ENCODE results near the gene FAM111A.

The FAM111A gene

DNA sequence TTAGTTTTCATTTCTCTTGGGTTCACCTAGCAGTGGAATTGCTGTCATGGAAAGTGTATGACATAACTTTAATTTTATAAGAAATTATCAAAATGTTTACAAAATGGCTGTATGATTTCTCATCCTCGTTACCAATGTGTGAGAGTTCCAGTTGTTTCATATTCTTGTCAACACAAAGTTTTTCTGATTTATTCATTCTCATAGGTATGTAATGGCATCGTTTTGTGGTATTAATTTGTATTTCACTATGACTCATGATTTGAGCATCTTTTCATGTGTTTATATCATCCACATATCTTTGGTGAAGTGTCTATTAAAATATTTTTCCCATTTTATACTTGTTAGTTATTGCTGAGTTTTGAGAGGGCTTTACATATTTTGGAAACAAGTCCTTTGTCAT is 30.2 kb upstream of the FAM111A start:
- peaks cover 42% of the 10 kb centered on the region for H3K9me3 ChIP-seq (ENCODE audit: insufficient read depth, low read length, severe bottlenecking)
- no peak overlapping the region for H3K4me3 ChIP-seq (ENCODE audit: low read depth in 1 of 2, low read length in 2 of 2)
- peaks cover 94% of the 10 kb centered on the region for H3K36me3 ChIP-seq (ENCODE audit: insufficient read depth, low read length)
- H3K4me1 ChIP-seq (ENCODE audit: insufficient read depth, low read length), result peaks cover 48% of the 10 kb centered on the region
- peak overlapping the region; percentile 10; the same call in 1 of the 2 replicates for H3K4me2 ChIP-seq (ENCODE audit: insufficient read depth, low read length)
- H3K79me2 ChIP-seq (ENCODE audit: insufficient read depth, low read length), result peaks cover 79% of the 10 kb centered on the region
- no peak overlapping the region for H3K9ac ChIP-seq (ENCODE audit: low read depth, low read length)
- TF ChIP-seq EZH2 (IDR thresholded peaks at IDR 0.05; ENCODE audit: borderline replicate concordance, low read depth, low read length, severe bottlenecking), result no peak
- TF ChIP-seq, protein P1, sequence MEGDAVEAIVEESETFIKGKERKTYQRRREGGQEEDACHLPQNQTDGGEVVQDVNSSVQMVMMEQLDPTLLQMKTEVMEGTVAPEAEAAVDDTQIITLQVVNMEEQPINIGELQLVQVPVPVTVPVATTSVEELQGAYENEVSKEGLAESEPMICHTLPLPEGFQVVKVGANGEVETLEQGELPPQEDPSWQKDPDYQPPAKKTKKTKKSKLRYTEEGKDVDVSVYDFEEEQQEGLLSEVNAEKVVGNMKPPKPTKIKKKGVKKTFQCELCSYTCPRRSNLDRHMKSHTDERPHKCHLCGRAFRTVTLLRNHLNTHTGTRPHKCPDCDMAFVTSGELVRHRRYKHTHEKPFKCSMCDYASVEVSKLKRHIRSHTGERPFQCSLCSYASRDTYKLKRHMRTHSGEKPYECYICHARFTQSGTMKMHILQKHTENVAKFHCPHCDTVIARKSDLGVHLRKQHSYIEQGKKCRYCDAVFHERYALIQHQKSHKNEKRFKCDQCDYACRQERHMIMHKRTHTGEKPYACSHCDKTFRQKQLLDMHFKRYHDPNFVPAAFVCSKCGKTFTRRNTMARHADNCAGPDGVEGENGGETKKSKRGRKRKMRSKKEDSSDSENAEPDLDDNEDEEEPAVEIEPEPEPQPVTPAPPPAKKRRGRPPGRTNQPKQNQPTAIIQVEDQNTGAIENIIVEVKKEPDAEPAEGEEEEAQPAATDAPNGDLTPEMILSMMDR (IDR thresholded peaks at IDR 0.05; ENCODE audit: borderline replicate concordance, extremely low read depth, low read length, poor library complexity, severe bottlenecking), result no peak
- H4K20me1 ChIP-seq (ENCODE audit: insufficient read depth, low read length), result no peaks in the 10 kb centered on the region
- H3K27me3 ChIP-seq (ENCODE audit: insufficient read depth, low read length, poor library complexity), result no peaks in the 10 kb centered on the region
- no peak for ATAC-seq (ENCODE audit: insufficient read depth, low read depth)
- DNase-seq, result no peak
- H3K27ac ChIP-seq (ENCODE audit: low read length), result no peak overlapping the region
- H2AFZ ChIP-seq (ENCODE audit: low read depth, low read length), result no peak overlapping the region

DNA sequence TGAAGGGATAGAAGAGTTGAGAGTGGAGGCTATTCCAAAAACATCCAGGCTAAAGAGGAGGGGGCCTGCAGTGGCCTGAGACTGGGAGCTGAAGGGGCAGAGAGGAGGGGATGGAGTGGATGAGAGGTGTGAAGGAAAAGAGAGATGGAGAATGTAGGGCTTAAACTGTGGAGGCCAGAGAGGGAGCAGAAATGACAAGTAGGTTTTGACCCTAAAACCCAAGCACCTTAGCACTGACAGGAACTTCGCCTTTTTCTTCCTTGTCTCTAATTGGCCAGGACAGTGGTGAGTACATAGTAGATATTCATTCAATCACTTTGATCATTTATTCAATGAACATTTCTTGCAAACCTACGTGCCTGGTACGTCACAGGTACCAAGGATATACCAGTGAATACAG is 28.3 kb upstream of the FAM111A start:
- H4K20me1 ChIP-seq (ENCODE audit: insufficient read depth, low read length), result no peaks in the 10 kb centered on the region
- no peaks in the 10 kb centered on the region for H3K27me3 ChIP-seq (ENCODE audit: insufficient read depth, low read length, poor library complexity)
- H3K79me2 ChIP-seq (ENCODE audit: insufficient read depth, low read length), result peaks cover 71% of the 10 kb centered on the region
- DNase-seq, result no peak
- H3K4me3 ChIP-seq (ENCODE audit: low read depth in 1 of 2, low read length in 2 of 2), result no peak overlapping the region
- H3K9me3 ChIP-seq (ENCODE audit: insufficient read depth, low read length, severe bottlenecking), result peaks cover 59% of the 10 kb centered on the region
- peaks cover 29% of the 10 kb centered on the region for H3K4me1 ChIP-seq (ENCODE audit: insufficient read depth, low read length)
- H3K36me3 ChIP-seq (ENCODE audit: insufficient read depth, low read length), result peaks cover 96% of the 10 kb centered on the region
- no peak overlapping the region for H2AFZ ChIP-seq (ENCODE audit: low read depth, low read length)
- TF ChIP-seq EZH2 (IDR thresholded peaks at IDR 0.05; ENCODE audit: borderline replicate concordance, low read depth, low read length, severe bottlenecking), result no peak
- TF ChIP-seq, protein P1 (IDR thresholded peaks at IDR 0.05; ENCODE audit: borderline replicate concordance, extremely low read depth, low read length, poor library complexity, severe bottlenecking), result no peak
- ATAC-seq (ENCODE audit: insufficient read depth, low read depth), result no peak
- no peak overlapping the region for H3K4me2 ChIP-seq (ENCODE audit: insufficient read depth, low read length)
- no peak overlapping the region for H3K27ac ChIP-seq (ENCODE audit: low read length)
- H3K9ac ChIP-seq (ENCODE audit: low read depth, low read length), result no peak overlapping the region

DNA sequence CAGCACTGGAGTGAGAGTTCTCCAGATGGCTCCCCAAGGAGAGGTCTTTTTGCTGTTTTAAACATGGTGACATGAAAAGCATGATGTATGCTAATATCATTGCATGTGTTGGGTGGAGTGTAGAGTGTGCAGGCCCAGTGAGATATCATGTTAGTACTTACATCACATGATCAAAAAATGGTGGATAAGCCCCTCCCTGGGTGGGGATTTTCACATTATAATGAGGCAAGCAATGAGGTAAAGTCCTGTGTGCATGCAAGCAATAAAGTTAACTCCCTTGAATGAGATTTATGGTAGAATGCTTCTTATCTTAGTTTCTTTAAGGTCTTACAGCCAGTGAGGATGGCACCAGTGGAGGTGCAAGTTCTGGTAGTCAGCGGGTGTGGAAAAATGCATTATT is 27.1 kb upstream of the FAM111A start:
- no peak overlapping the region for H3K27ac ChIP-seq (ENCODE audit: low read length)
- no peak overlapping the region for H3K9ac ChIP-seq (ENCODE audit: low read depth, low read length)
- DNase-seq (no peak), ATAC-seq (ENCODE audit: insufficient read depth, low read depth) (no peak)
- H3K4me3 ChIP-seq (ENCODE audit: low read depth in 1 of 2, low read length in 2 of 2), result no peak overlapping the region
- TF ChIP-seq EZH2 (IDR thresholded peaks at IDR 0.05; ENCODE audit: borderline replicate concordance, low read depth, low read length, severe bottlenecking), result no peak
- TF ChIP-seq, protein P1 (IDR thresholded peaks at IDR 0.05; ENCODE audit: borderline replicate concordance, extremely low read depth, low read length, poor library complexity, severe bottlenecking), result no peak
- no peak overlapping the region for H2AFZ ChIP-seq (ENCODE audit: low read depth, low read length)
- H3K4me1 ChIP-seq (ENCODE audit: insufficient read depth, low read length), result peaks cover 17% of the 10 kb centered on the region
- peaks cover 94% of the 10 kb centered on the region for H3K36me3 ChIP-seq (ENCODE audit: insufficient read depth, low read length)
- peaks cover 64% of the 10 kb centered on the region for H3K9me3 ChIP-seq (ENCODE audit: insufficient read depth, low read length, severe bottlenecking)
- no peak overlapping the region for H3K4me2 ChIP-seq (ENCODE audit: insufficient read depth, low read length)
- H4K20me1 ChIP-seq (ENCODE audit: insufficient read depth, low read length), result no peaks in the 10 kb centered on the region
- H3K79me2 ChIP-seq (ENCODE audit: insufficient read depth, low read length), result peaks cover 64% of the 10 kb centered on the region
- H3K27me3 ChIP-seq (ENCODE audit: insufficient read depth, low read length, poor library complexity), result no peaks in the 10 kb centered on the region

- H2AFZ ChIP-seq (ENCODE audit: low read depth, low read length), result no peak overlapping the region
- H4K20me1 ChIP-seq (ENCODE audit: insufficient read depth, low read length), result no peaks in the 10 kb centered on the region
- H3K4me2 ChIP-seq (ENCODE audit: insufficient read depth, low read length), result no peak overlapping the region
- no peak for DNase-seq
- ATAC-seq (ENCODE audit: insufficient read depth, low read depth), result no peak
- H3K27me3 ChIP-seq (ENCODE audit: insufficient read depth, low read length, poor library complexity), result no peaks in the 10 kb centered on the region
- no peak overlapping the region for H3K4me3 ChIP-seq (ENCODE audit: low read depth in 1 of 2, low read length in 2 of 2)
- TF ChIP-seq EZH2 (IDR thresholded peaks at IDR 0.05; ENCODE audit: borderline replicate concordance, low read depth, low read length, severe bottlenecking), result no peak
- TF ChIP-seq, protein P1 (IDR thresholded peaks at IDR 0.05; ENCODE audit: borderline replicate concordance, extremely low read depth, low read length, poor library complexity, severe bottlenecking), result no peak
- H3K36me3 ChIP-seq (ENCODE audit: insufficient read depth, low read length), result peaks cover 92% of the 10 kb centered on the region
- H3K9me3 ChIP-seq (ENCODE audit: insufficient read depth, low read length, severe bottlenecking), result peaks cover 72% of the 10 kb centered on the region
- no peak overlapping the region for H3K27ac ChIP-seq (ENCODE audit: low read length)
- peaks cover 46% of the 10 kb centered on the region for H3K79me2 ChIP-seq (ENCODE audit: insufficient read depth, low read length)
- H3K9ac ChIP-seq (ENCODE audit: low read depth, low read length), result no peak overlapping the region
- no peaks in the 10 kb centered on the region for H3K4me1 ChIP-seq (ENCODE audit: insufficient read depth, low read length)
Measured at GRCh38 chr11:59117774-59118173, 24.9 kb upstream of the FAM111A start.

Measured in DND-41 (cell line).